CD4-positive, alpha-beta T cell treated with Interleukin-21 for 1 hour (primary cell): ENCODE results near the gene LDLRAD3.

ENCODE experiments used
- DNase-seq: peaks from one replicate; pipeline ENCODE4 v3.0.0-alpha.2; 2020

LDLRAD3 gene

GRCh38 chr11:36053862-36054261 is 110.0 kb downstream of the LDLRAD3 start:
- DNase-seq = no peak

GRCh38 chr11:36054628-36055027 is 110.8 kb downstream of the LDLRAD3 start:
- DNase-seq = no peak

- no peak for DNase-seq
These were observed 112.4 kb downstream of the LDLRAD3 start for GRCh38 chr11:36056160-36056751.

DNA sequence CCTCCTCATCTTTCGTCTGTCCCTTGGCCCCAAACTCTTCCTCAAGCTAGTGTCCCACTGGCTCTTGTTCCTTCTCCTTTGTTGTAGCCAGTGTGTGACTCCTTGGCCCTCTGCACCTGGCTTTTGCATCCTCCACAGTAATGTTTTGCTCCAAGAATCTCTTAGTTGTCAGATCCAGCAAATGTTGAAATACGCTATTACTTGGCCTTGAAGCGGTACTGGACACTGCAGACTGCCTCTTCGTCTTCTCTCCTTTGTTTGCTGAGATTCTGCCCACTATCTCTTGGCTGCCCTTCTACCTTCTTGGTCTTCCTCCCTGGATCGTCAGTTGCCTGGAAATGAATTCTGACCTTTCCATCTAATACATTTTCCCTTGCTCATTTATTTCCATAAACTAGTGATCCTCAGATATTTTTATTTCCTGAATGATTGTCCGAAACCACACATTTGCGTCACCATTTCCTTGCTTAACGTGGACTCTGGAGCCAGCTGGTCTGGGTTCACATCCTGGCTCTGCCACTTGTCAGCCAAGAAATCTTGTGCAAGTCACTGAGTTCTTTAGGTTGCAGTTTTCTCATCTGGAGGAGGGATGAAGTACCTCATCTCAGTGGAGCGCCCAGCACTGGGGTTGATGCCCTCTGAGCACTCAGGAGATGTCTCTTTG is 113.6 kb downstream of the LDLRAD3 start:
- no peak for DNase-seq

DNA sequence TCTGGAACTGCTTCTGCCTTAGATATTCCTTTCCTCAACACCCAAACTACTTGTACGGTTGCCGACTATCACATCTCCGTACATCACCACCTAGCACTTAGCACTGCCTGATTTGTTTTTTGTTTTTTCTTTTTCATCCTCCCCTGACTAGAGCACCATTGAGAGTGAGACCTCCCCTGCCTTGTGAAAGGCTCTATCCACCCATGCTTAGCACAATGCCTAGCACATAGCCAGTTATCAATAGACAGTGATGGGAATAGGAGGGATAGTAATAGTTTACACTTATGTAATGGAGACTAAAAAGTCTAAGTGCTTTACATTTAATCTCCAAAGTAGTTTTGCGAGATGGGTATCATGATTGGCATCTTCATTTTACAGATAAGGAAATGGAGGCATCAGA is 115.8 kb downstream of the LDLRAD3 start:
- DNase-seq = no peak

DNA sequence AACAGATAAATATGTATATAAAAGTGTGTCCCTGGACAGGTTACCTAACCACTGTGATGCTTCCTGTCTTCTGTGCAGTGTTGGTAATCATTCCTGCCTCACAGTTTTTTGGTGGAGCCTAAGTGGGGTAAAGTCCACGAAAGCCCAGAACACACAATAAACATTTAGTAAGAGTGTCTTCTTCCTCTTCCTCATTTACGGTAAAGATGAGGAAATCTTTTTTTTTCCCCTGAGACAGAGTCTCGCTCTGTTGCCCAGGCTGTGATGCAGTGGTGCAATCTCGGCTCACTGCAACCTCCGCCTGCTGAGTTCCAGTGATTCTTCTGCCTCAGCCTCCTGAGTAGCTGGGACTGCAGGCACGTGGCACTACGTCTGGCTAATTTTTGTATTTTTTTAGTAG is 117.1 kb downstream of the LDLRAD3 start:
- DNase-seq = no peak

- DNase-seq = no peak
These were observed 117.6 kb downstream of the LDLRAD3 start for GRCh38 chr11:36061471-36061870.

DNA sequence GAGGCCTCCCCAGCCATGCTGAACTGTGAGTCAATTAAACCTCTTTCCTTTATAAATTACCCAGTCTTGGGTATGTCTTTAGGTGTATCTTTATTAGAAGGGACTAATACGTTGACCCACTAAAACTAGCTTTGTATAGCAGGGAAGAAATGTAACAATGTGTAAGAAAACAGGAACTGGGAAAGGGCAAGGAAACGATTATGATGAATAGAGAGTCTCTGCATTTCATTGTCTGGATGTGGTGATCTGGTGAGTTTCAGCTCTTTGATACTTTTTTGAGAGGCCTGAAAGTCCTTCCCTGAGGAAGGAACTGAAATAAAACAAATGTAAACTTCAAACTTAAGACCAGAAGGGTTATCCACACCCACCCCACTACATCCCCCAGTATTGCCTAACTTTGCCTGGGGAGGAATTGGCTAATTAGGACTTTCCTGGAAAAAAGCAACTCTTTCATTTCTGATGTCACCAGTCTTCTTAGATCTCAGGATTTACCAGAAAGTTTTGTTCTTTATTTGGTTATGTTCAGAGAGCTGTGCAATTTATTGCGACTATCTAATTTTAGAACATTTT is 119.0 kb downstream of the LDLRAD3 start:
- DNase-seq = no peak

DNA sequence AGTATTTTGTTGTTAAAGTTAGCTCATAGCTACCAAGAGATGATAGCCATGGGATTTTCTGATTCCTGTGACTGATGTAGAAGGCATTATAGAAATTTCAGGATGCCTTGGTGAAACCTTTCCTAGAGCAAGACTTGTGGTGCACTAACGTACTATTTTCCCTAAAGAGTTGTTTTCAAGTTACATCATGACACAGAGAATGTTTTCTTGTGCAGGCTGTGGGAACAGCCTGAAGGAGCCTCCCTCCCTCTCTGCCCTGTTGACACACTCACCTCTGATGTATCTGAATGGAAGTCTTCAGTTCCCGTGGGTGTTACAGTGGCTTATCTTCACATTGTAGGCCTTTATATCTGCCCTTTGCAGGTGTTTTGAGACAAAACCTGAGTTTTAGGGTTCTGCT is 121.6 kb downstream of the LDLRAD3 start:
- no peak for DNase-seq

- no peak for DNase-seq
These were observed 123.0 kb downstream of the LDLRAD3 start for GRCh38 chr11:36066891-36067290.

DNA sequence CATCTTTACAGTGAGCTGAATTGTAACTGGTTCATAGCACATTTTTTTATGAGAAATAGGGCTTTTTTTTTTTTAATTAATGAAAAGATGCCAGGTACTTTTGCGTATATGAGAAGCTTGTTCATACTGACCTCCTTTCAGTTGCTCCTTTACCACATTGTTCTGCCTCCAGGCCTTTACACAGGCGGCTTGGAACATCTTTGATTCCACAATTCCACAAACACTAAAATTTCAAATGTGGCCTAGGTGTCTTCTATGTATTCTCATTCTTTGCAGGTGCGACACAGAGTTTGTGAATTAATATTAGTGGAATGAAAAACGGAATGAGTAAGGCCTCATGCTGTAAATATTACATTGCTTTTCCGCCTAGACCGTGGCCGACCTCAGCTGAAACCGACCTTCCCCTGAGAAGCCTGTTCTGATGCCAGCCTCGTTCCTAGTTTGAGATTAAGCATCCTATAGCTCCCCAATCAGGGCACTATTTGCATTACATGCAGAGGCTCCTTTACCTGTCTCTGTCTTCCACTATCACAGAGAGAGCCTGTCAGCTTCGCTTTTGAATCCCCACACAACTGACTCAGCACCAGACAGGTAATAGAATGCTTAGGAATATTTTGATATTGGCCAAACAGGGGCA is 125.8 kb downstream of the LDLRAD3 start:
- no peak for DNase-seq

DNA sequence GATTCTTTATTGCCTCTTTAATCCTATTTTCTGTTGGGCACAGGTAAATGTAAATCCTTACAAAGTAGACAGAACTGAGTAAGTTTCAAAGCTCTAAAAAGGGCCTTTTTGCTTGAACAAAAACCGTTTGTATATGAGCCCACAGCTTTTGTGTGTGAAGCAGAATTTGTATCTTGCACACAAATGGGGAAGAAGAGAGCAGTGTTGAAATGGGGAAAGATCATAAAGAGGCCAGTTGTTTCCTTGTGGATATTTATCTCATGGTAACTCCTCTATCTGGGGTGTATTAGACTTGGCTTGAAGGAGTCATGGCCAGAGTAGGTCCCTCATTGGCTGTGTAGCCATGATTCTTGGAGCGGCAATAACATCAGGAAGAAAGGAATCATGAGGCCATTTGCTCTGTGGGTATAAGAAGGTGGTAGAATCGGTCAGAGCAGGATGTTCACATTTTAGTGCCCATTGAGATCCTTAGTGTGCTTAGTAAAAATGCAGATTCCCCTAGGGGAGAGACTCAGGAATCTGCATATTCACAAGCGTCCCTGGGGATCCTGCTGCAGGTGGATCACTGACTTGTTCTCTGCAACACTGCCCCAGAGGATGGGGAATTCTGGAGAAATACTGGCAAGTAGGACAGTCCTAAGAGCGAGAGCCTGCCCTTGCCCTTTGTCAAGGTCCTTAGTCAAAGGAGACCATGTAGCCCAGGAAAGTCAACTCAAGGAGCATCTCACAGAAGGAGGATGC is 126.5 kb downstream of the LDLRAD3 start:
- no peak for DNase-seq

DNA sequence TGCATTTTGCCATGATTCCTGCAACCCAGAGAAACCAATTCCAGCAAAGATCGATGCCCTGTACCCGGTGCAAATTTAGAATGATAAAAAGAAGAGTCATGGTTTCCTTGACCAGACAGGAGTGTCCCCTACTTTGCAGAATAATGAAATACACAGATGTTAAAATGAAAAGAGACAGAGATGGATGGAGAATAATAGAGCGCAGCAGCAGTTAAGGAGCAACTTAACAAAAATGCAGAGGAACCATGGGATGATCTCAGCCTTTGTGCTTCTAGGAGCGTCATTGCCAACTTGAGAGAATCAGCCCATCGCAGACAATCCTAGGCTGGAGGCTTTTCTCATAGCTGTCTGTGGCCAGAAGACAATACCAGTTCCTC is 127.1 kb downstream of the LDLRAD3 start:
- DNase-seq = no peak

- no peak for DNase-seq
These were observed 128.1 kb downstream of the LDLRAD3 start for GRCh38 chr11:36071917-36072500.

DNA sequence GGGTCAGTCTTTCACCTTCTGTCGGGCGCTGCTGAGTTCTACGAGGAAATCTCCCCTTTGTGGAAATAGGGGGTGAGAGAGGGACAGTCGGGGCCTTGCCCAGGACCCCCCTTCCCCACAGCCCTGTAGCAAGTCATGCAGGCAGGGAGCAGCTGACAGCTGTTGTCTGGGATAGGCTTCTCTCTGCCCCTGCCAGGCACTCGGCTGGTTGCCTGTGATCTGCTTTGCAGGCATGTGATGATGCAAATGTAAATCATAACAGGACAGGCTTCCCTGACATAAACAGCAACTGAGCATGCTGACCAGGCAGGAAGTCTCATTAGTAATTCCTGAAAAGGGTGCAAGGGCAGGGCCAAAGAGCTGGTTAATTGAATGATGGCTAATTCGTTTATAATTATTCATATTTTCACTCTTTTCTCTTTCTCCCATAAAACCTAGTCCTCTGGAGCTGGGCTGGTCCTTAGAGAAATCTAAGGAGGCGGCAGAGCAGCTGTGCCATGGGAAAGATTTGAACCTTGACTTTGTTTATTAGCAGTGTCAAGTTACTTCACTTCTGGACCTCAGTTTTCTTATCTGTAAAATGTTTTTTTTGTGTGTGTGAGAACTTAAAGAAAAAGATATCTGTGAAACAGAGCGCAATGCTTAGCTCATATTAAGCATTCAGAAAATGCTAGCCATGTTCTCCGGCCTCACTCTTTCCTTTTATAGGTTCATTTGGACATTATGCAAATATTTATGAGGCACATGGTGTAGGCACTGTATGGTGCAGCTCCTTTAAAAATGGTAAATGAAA is 129.7 kb downstream of the LDLRAD3 start:
- no peak for DNase-seq

DNA sequence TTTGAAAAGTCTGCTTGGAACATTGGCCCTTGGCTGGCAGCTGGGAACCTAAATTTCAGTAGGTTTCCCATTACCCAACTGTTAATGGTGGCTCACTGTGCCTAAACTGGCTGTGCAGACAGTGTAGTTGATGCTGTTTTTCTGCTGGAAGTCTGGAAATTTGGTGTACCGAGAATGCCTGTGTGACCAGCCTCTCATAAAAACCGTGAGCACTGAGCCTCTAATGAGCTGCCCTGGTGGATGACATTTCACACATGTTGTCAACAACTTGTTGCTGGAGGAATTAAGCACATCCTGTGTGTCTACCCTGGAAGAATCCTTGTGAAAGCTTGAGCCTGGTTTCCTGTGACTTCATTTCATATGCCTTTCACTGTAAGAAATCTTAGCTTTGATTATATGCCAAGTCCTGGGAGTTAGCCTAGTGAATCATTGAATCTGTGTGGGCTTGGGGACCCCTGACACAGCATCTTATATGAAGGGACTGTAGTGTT is 131.1 kb downstream of the LDLRAD3 start:
- DNase-seq = no peak

GRCh38 chr11:36077368-36077767 is 133.5 kb downstream of the LDLRAD3 start:
- DNase-seq = no peak

DNA sequence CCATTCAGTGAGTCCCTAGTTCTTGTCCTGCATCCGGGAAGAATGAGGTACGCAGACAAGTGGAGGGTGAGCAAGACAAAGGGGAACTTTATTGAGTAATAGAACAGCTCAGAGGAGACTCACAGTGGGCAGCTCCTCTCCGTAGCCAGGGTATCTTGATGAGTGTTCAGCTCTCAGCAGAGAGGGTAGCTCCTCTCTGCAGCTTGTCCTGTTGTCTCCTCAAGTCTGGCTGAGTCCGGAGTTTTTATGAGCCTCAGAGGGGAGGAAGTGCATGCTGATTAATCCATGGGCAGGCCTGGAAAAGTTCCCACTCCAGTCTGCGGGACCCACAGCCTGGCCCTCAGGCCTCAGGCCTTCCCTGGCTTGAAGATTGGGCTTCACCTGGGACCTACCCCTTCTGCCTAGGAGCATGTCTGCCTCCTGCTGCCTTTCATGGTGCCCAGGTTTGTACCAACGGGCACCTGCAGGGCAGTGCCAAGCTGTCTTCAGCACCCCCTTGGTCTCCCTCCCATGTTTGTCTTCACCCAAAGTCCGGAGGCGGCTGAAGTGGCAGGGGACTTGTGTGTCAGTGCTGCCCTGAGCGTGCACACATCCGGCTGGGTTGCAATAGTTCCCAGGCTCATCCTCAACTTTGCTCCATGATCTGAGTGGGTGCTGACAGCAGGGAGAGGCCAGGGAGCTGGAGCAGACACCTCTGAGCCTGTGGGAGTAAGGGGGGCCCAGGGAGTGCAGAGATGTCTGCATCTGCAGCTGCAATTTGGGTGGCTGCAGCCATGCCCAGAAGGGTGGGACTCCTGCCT is 134.2 kb downstream of the LDLRAD3 start:
- DNase-seq = no peak

DNA sequence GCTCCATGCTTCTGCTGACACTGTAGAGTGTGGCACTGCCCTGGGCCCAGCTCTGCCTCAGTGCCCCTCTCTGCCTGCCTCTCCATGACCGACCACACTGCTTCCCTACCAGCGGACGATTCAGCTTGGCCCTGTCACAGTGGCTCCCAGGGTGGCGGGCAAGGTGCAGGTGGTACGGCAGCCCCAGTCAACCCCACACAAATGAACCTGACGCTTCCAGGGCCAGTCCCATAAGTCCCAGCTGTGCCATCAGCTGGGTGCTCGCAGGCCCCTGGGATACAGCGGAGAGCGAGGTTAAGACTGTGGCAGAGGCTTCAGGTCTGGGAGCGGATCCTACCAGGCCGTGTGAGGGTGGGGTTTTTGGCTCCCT is 134.8 kb downstream of the LDLRAD3 start:
- no peak for DNase-seq

- no peak for DNase-seq
These were observed 136.2 kb downstream of the LDLRAD3 start for GRCh38 chr11:36079878-36080675.
